D721Med (cell line): ENCODE results near the gene GEN1.

Experiments
- DNase-seq: peaks from one replicate; pipeline ENCODE4 v3.0.0; 2011; ENCODE audit warnings: low spot score; ENCODE audit not compliant: insufficient read length
- FAIRE-seq: peaks from 2 replicates; lab custom pipeline; 2011; peaks lifted over from hg19 to GRCh38; lab: Jason Lieb, UNC
- TF ChIP-seq, protein P1 (sequence below): IDR thresholded peaks from 2 replicates; pipeline ENCODE4 v1.5.1; 2012; ENCODE audit warnings: mild to moderate bottlenecking, control low read depth; ENCODE audit not compliant: insufficient read depth; ENCODE audit errors: missing control alignments

Gene GEN1

DNA sequence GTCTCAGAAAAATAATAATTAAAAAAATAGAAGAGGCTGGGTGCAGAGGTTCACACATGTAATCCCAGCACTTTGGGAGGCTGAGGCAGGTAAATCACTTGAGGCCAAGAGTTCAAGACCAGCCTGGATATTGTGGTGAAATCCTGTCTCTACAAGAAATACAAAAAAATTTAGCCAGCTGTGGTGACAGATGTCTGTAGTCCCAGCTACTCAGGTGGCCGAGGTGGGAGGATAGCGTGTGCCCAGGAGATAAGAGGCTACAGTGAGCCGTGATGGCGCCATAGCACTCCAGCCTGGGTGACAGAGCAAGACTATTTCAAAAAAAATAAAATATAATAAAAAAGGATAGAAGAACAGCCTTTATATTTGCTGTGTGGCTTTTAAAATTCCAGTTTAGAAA is 36.3 kb upstream of the GEN1 start:
- DNase-seq, result no peak
- TF ChIP-seq, protein P1, sequence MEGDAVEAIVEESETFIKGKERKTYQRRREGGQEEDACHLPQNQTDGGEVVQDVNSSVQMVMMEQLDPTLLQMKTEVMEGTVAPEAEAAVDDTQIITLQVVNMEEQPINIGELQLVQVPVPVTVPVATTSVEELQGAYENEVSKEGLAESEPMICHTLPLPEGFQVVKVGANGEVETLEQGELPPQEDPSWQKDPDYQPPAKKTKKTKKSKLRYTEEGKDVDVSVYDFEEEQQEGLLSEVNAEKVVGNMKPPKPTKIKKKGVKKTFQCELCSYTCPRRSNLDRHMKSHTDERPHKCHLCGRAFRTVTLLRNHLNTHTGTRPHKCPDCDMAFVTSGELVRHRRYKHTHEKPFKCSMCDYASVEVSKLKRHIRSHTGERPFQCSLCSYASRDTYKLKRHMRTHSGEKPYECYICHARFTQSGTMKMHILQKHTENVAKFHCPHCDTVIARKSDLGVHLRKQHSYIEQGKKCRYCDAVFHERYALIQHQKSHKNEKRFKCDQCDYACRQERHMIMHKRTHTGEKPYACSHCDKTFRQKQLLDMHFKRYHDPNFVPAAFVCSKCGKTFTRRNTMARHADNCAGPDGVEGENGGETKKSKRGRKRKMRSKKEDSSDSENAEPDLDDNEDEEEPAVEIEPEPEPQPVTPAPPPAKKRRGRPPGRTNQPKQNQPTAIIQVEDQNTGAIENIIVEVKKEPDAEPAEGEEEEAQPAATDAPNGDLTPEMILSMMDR, result no peak
- no peak for FAIRE-seq

DNA sequence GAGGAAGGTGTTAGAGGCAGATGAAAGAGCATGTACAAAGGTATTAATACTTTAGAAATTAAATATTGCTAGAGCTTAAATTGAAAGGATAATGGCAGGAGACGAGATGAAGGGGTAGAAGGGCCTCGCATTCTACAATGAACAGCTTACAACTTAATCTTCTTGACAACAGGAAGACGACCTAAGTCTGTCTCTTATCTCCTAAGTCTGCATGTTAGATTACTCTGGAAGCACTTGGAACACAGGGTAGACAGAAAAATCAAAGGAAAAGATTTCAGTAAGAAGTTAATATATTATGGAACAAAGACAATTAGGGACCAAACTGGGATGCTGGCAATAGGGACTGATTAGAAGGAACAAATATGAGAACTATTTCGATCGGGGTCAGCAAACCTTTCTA is 35.2 kb upstream of the GEN1 start:
- DNase-seq (no peak), FAIRE-seq (peak; percentile 85)
- TF ChIP-seq, protein P1, result no peak

DNA sequence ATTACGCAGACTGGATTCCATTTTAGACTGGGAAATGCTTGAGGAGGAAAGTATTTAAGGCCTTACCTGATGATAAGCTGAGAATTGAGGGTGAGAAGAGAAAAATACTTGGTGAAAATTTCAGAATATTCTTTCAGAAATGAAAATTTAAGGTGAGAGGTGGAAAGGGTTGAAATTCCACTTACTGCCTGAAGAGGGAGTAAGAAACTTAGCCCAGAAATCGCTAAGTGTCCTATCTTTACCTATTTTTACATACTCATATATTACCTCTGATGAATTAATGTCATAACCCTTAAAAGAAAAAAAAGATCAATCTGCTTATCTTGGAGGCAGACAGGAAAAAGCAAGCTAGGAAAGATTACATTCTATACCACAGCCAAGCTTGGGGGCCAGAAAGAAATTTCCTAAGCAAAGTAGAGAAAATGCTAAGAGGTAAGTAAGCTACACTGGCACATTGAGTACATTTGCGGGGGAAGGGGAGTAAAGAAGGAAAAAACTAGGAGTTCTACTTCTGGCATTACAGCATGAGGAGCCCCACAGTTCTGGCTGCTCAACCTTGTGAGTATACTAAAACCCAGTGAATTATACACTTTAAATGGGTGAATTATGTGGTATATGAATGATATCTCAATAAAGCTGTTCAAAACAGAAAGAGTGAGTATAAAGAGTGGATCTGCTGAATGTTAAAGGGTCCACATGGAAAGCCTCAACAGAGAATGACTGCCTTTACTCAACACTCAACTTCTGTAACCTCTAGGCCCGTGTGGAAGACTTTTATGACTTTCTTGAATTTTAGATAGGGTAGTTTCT is 34.2 kb upstream of the GEN1 start:
- DNase-seq (no peak), FAIRE-seq (no peak)
- TF ChIP-seq, protein P1, result peak; percentile 68

DNA sequence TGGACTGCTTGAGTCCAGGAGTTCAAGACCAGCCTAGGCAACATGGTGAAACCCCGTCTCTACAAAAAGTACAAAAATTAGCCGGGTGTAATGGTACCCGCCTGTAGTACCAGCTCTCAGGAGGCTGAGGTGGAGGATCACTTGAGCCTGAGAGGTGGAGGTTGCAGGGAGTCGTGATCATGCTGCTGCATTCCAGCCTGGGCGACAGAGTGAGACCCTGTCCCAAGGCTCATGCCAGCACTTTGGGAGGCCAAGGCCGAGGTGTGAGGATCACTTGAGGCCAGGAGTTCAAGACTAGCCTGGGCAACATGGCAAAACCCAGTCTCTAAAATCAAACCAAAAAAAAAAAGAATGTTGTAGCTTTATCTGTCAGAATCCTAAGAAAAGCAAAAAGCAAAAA is 25.7 kb upstream of the GEN1 start:
- no peak for DNase-seq
- TF ChIP-seq, protein P1, result no peak
- FAIRE-seq, result no peak

DNA sequence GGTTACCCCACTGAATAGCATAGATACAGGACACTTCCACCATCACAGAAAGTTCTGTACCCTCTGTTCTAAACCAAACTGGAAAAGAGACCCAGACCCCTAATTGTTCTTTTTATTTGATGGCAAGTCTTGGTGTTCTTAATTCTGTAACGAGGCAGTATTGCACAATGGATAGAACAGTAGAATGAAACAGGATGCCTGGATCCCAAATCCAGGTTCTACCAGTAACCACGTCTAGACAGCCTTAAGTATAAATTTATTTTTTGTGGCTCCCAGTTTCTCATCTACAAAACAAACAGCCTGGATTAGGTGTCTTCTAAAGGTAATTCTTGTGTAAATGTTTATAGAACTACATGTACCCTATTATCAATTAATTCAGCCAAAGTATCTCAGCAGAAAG is 24.1 kb upstream of the GEN1 start:
- no peak for FAIRE-seq

DNA sequence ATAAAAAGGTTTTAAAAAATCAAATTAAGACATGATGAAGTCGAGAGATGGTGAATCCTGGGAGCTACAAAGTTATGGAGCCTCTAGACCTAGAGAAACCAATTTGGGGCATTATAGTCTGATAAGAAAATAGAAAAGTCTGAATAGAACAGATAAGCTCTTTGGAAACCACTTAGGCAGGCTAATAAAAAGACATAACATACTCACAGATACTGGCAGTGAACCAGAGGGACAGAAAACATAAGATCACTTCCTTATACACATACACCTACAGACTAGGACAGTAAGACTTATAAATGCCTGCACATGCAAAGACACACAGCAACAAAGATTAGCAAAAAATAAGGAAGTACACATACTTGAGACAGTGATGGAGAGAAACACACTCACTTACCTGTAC is 20.3 kb upstream of the GEN1 start:
- DNase-seq (no peak), FAIRE-seq (no peak)
- TF ChIP-seq, protein P1, result no peak

More for the DNA sequence above, 24.1 kb upstream of the GEN1 start:
- TF ChIP-seq, protein P1, result no peak
- no peak for DNase-seq

DNA sequence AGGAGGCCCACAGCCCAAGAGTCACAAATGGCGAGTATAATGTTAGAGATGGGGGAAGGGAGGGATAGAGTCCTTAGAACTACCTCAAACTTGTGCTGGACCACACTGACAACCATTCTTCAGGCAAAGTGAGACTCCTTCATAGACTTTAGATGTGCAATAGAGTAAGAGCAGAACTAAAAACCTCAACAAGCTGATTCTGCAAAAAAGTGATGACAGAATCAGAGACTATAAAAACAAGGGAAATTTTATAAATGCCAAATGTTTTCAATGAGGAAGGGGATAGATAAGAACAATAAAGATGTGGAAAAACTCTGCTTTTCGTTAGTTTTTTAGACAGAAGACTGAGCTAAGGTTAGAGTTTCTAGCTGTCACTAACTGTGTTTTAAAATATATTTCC is 18.1 kb upstream of the GEN1 start:
- TF ChIP-seq, protein P1, result no peak
- FAIRE-seq (no peak), DNase-seq (no peak)
